ENCODE data around the gene METTL27.

DNA sequence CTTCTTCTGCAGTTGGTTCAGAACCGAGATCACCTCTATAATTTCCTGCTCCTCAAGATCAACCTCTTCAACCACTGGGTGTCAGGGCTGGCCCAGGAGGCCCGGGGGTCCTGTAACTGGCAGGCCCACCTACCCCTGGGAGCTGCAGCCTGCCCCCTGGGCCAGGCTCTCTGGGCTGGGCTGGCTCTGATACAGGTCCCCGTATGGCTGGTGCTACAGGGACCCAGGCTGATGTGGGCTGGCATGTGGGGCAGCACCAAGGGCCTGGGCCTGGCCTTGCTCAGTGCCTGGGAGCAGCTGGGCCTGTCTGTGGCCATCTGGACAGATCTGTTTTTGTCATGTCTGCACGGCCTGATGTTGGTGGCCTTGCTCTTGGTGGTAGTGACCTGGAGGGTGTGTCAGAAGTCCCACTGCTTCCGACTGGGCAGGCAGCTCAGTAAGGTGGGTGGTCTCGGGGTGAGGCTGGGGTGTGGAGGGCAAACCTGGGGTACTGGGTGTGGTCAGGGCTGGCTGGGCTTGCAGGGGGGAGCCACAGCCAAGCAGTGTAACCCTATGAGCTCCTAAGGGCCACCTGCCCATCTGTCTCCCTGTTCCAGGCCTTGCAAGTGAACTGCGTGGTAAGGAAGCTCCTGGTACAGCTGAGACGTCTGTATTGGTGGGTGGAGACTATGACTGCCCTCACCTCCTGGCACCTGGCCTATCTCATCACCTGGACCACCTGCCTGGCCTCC lies 22.8 kb upstream of the METTL27 start:
- no peak for TF ChIP-seq POLR2A (IDR thresholded peaks at IDR 0.05)
- TF ChIP-seq, protein P1, sequence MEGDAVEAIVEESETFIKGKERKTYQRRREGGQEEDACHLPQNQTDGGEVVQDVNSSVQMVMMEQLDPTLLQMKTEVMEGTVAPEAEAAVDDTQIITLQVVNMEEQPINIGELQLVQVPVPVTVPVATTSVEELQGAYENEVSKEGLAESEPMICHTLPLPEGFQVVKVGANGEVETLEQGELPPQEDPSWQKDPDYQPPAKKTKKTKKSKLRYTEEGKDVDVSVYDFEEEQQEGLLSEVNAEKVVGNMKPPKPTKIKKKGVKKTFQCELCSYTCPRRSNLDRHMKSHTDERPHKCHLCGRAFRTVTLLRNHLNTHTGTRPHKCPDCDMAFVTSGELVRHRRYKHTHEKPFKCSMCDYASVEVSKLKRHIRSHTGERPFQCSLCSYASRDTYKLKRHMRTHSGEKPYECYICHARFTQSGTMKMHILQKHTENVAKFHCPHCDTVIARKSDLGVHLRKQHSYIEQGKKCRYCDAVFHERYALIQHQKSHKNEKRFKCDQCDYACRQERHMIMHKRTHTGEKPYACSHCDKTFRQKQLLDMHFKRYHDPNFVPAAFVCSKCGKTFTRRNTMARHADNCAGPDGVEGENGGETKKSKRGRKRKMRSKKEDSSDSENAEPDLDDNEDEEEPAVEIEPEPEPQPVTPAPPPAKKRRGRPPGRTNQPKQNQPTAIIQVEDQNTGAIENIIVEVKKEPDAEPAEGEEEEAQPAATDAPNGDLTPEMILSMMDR (IDR thresholded peaks at IDR 0.05): no peak

Data from suprapubic skin (tissue), 3 donors.